GM12892 (cell line): ENCODE results near the gene HYAL1.

Experiments
- POLR2A ChIP-seq: IDR thresholded peaks from 2 replicates; pipeline ENCODE4 v1.6.1; 2011; ENCODE audit warnings: low read depth, low read length, control low read depth
- POLR2AphosphoS5 ChIP-seq: IDR thresholded peaks from 2 replicates; pipeline ENCODE4 v1.6.1; 2011; ENCODE audit warnings: low read depth, low read length, control low read depth
- TAF1 ChIP-seq: IDR thresholded peaks from 2 replicates; pipeline ENCODE4 v1.6.1; 2011; ENCODE audit warnings: low read depth, mild to moderate bottlenecking, control low read depth, low read length, borderline replicate concordance

DNA sequence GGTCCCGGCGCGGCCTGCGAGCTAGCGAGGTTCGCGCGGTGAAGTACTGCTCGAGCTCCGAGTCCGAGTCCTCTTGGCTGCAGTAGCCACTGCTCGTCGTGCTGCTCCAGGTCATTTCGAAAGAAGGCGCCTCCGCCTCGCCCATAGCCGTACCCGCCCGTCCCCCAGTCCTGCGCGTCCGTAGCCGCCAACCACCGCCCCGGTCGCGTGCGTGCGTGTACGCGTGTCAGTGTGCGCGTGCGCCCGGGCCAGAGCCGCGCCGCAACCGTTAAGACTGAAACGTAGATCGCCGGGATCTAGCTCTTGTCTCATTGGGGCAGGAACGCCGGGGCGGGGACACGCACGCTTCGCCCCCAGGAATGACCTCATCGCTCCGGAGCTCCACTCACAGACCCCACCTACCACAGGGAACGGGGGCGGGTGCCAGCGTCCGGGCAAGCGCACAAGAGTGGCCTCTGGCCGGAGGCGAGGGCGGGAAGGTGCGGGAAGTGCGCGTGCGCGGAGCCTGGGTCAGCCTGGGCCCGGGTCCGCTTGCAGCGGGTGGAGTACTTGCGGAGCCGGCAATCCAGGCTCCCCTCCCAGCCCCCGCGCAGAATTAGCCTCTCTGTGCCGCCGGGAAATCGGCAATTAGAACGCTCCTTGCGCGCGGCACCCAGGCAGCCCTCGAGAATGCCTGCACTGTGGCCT, 33.9 kb upstream of the HYAL1 start:
- peak; percentile 59 for TF ChIP-seq POLR2AphosphoS5
- peak; percentile 69; the same call in 1 of the 2 replicates for TF ChIP-seq POLR2A
- TF ChIP-seq TAF1: no peak; the same call in 1 of the 2 replicates
